T-cell (primary cell): Measurements from ENCODE around the gene HOXD12. TPM values are rescaled to one million over a fixed set of nuclear protein-coding genes. Genes with fewer than 3 reads are reported as not detected.

Source experiments
- ATAC-seq, 4 experiments: fragments of 200-7000 bp in 3 of 4; fragments of 150-1000 bp in 1 of 4; cut with Tn5 transposase; replicated peaks in 1 of 4; 1 replicate in 3 of 4; 2 replicates in 1 of 4; pipeline ENCODE4 v1.10.0; 2021; ENCODE audit warnings: moderate library complexity in 3 of 4, mild to moderate bottlenecking in 2 of 4, moderate number of reproducible peaks in 1 of 4
- CTCF ChIA-PET, 2 donors: fragments of 300-600 bp; sonication (Branson Sonifier 250); formaldehyde crosslinking; loops; one replicate each; lab custom pipeline; 2022; ENCODE audit warnings: antibody characterized with exemption in 2 of 2; lab: Charles Lee
- POLR2A ChIA-PET, 2 donors: fragments of 300-600 bp; sonication (Branson Sonifier 250); formaldehyde crosslinking; loops; one replicate each; lab custom pipeline; 2022; ENCODE audit warnings: antibody characterized with exemption in 2 of 2; lab: Charles Lee
- DNase-seq, 35 experiments: peaks; one replicate each; pipeline versions ENCODE4 v3.0.0 to v3.0.0-alpha.2; 2013 to 2023
- H3K27ac ChIP-seq: one replicate; pipeline ENCODE4 v1.5.1; 2013; ENCODE audit warnings: low read length
- H3K27me3 ChIP-seq, 2 experiments: replicated peaks in 1 of 2; 1 replicate in 1 of 2; 2 replicates in 1 of 2; pipeline versions ENCODE4 v1.6.1 to v1.7.0; 2013; ENCODE audit warnings: low read length in 1 of 2, mixed read lengths in 1 of 2; ENCODE audit not compliant: control insufficient read depth in 2 of 2, insufficient read depth in 2 of 2; ENCODE audit errors: extremely low read depth in 1 of 2
- H3K36me3 ChIP-seq, 2 donors: 1 replicate in 1 of 2; 2 replicates in 1 of 2; pipeline versions ENCODE4 v1.6.1 to v1.7.0; 2013; ENCODE audit warnings: low read length in 1 of 2; ENCODE audit not compliant: control insufficient read depth in 2 of 2, insufficient read depth in 1 of 2; ENCODE audit errors: extremely low read depth in 1 of 2
- H3K4me1 ChIP-seq, 2 experiments: 1 replicate in 1 of 2; 2 replicates in 1 of 2; pipeline versions ENCODE4 v1.6.1 to v1.7.0; 2013; ENCODE audit warnings: low read length in 2 of 2, mixed read lengths in 1 of 2; ENCODE audit not compliant: insufficient read depth in 2 of 2, control insufficient read depth in 1 of 2; ENCODE audit errors: extremely low read depth in 1 of 2
- H3K4me3 ChIP-seq, 2 donors: 1 replicate in 1 of 2; 2 replicates in 1 of 2; pipeline versions ENCODE4 v1.5.1 to v1.7.0; 2013; ENCODE audit warnings: mild to moderate bottlenecking in 2 of 2, low read length in 1 of 2, moderate library complexity in 1 of 2; ENCODE audit not compliant: control insufficient read depth in 1 of 2; ENCODE audit errors: extremely low read depth in 1 of 2
- H3K9me3 ChIP-seq: 2 replicates; pipeline ENCODE4 v1.7.0; 2013
- H3K27ac Mint-ChIP-seq, 2 donors: one replicate each; pipeline ENCODE4 v1.8.0; 2020 to 2021; ENCODE audit warnings: mild to moderate bottlenecking in 2 of 2, mixed read lengths in 2 of 2
- H3K27me3 Mint-ChIP-seq, 2 donors: one replicate each; pipeline ENCODE4 v1.8.0; 2021 to 2022; ENCODE audit warnings: mixed read lengths in 2 of 2
- H3K36me3 Mint-ChIP-seq: one replicate; pipeline ENCODE4 v1.8.0; 2021; ENCODE audit warnings: mixed read lengths
- H3K4me1 Mint-ChIP-seq, 3 donors: one replicate each; pipeline ENCODE4 v1.8.0; 2020 to 2022; ENCODE audit warnings: mixed read lengths in 3 of 3, mild to moderate bottlenecking in 1 of 3
- H3K4me3 Mint-ChIP-seq, 3 donors: one replicate each; pipeline ENCODE4 v1.8.0; 2020 to 2022; ENCODE audit warnings: mild to moderate bottlenecking in 3 of 3, mixed read lengths in 3 of 3, moderate library complexity in 3 of 3
- H3K9me3 Mint-ChIP-seq, 3 donors: one replicate each; pipeline ENCODE4 v1.8.0; 2020 to 2022; ENCODE audit warnings: mixed read lengths in 3 of 3
- WGBS: methylation state at CpG from one replicate; pipeline ENCODE4 v1.1.5; 2013; ENCODE audit warnings: missing lambda C conversion rate; ENCODE audit not compliant: insufficient coverage; 5-methylcytosine and 5-hydroxymethylcytosine counted together
- total RNA-seq, 35 experiments: library from RNA in 6 of 35; stranded (reverse) in 6 of 35; fragments of 120-200 nt in 1 of 35; gene quantifications; one replicate each; pipeline versions ENCODE4 v1.2.1 to v1.2.4 and lab custom pipeline; 2013 to 2026

The HOXD12 gene
- total RNA-seq, 5 donors from 2014 or later (not counting 1 experiment from before 2014, with no cell fraction given) = not detected

- ATAC-seq (peak; percentile 76 to 94 (median 79)), DNase-seq (peak; percentile 17 to 80 (median 57))
- peak overlapping the region in 2 of 3 donors; percentile 29 to 60 for H3K4me3 Mint-ChIP-seq
- peaks cover 0 to 9% (median 4%) of the 10 kb centered on the region in 3 donors for H3K9me3 Mint-ChIP-seq
- no peaks in the 10 kb centered on the region for H3K36me3 Mint-ChIP-seq
- WGBS = 8% methylated on average over 47 of the region's 48 CpGs
- ChIA-PET POLR2A (interaction anchor here in 1 of 2 donors (0.6 kb wide), 1 partner anchor 314 kb away, joined by 7 read pairs; no protein-coding TSS in a partner anchor), CTCF (interaction anchor here (0.5 to 3.7 kb wide), 41 partner anchors 8 to 1626 kb away, joined by 3 to 31 read pairs (median 5); no protein-coding TSS in a partner anchor)
- H3K27me3 Mint-ChIP-seq = peaks cover 78 to 92% of the 10 kb centered on the region in 2 donors
- peak overlapping the region; percentile 14 to 42 for H3K4me3 ChIP-seq
- no peak overlapping the region for H3K27ac ChIP-seq
- H3K4me1 Mint-ChIP-seq = peaks cover 25 to 35% (median 33%) of the 10 kb centered on the region in 3 donors
- peaks cover 38 to 80% of the 10 kb centered on the region in 2 experiments for H3K27me3 ChIP-seq
- no peak overlapping the region for H3K27ac Mint-ChIP-seq
- peaks cover 5 to 36% of the 10 kb centered on the region in 2 experiments for H3K4me1 ChIP-seq
- H3K36me3 ChIP-seq = no peaks in the 10 kb centered on the region
- peaks cover 6% of the 10 kb centered on the region for H3K9me3 ChIP-seq
Measured at GRCh38 chr2:176140513-176141317, 41.1 kb downstream of the HOXD12 start.

- ChIA-PET POLR2A (no interaction called here), CTCF (no interaction called here)
- Histone ChIP-seq H3K9me3 (peaks cover 6% of the 10 kb centered on the region), H3K36me3 (no peaks in the 10 kb centered on the region), H3K4me3 (no peak overlapping the region), H3K27ac (no peak overlapping the region), H3K4me1 (peaks cover 0 to 22% of the 10 kb centered on the region in 2 experiments), H3K27me3 (peaks cover 38 to 74% of the 10 kb centered on the region in 2 experiments)
- Mint-ChIP-seq H3K4me3 (no peak overlapping the region), H3K27me3 (peaks cover 84 to 96% of the 10 kb centered on the region in 2 donors), H3K27ac (no peak overlapping the region), H3K4me1 (peaks cover 20 to 27% (median 24%) of the 10 kb centered on the region in 3 donors), H3K9me3 (peaks cover 0 to 9% (median 4%) of the 10 kb centered on the region in 3 donors), H3K36me3 (no peaks in the 10 kb centered on the region)
- no CpG with 5 or more reads among the region's 2 CpGs for WGBS
- no peak for DNase-seq
- no peak for ATAC-seq
Measured at GRCh38 chr2:176142281-176142680, 42.7 kb downstream of the HOXD12 start.

- Histone ChIP-seq H3K9me3 (no peaks in the 10 kb centered on the region), H3K27me3 (peaks cover 23 to 78% of the 10 kb centered on the region in 2 experiments), H3K4me1 (peaks cover 0 to 11% of the 10 kb centered on the region in 2 experiments), H3K27ac (no peak overlapping the region), H3K36me3 (no peaks in the 10 kb centered on the region), H3K4me3 (no peak overlapping the region)
- no peak overlapping the region for H3K4me3 Mint-ChIP-seq
- no peak overlapping the region for H3K27ac Mint-ChIP-seq
- ATAC-seq (no peak), DNase-seq (no peak)
- 55% methylated on average over 1 of the region's 4 CpGs for WGBS
- no peaks in the 10 kb centered on the region for H3K36me3 Mint-ChIP-seq
- H3K4me1 Mint-ChIP-seq = peaks cover 10 to 18% (median 11%) of the 10 kb centered on the region in 3 donors
- no peaks in the 10 kb centered on the region for H3K9me3 Mint-ChIP-seq
- H3K27me3 Mint-ChIP-seq = peaks cover 86 to 95% of the 10 kb centered on the region in 2 donors
- ChIA-PET POLR2A (no interaction called here), CTCF (interaction anchor here (0.6 to 2.1 kb wide), 3 partner anchors 14 to 506 kb away, joined by 4 to 6 read pairs (median 6); no protein-coding TSS in a partner anchor)
Measured at GRCh38 chr2:176145085-176145969, 45.7 kb downstream of the HOXD12 start.

- peaks cover 19 to 78% of the 10 kb centered on the region in 2 experiments for H3K27me3 ChIP-seq
- ATAC-seq = no peak
- Mint-ChIP-seq H3K27ac (no peak overlapping the region), H3K4me1 (peaks cover 6 to 15% (median 12%) of the 10 kb centered on the region in 3 donors), H3K4me3 (no peak overlapping the region), H3K27me3 (peaks cover 89 to 98% of the 10 kb centered on the region in 2 donors), H3K36me3 (no peaks in the 10 kb centered on the region), H3K9me3 (no peaks in the 10 kb centered on the region)
- CTCF ChIA-PET = no interaction called here
- H3K4me3 ChIP-seq = no peak overlapping the region
- H3K27ac ChIP-seq = no peak overlapping the region
- POLR2A ChIA-PET = no interaction called here
- peaks cover 0 to 4% of the 10 kb centered on the region in 2 experiments for H3K4me1 ChIP-seq
- no peak for DNase-seq
- H3K9me3 ChIP-seq = no peaks in the 10 kb centered on the region
- 0% methylated on average over 2 of the region's 6 CpGs for WGBS
- H3K36me3 ChIP-seq = no peaks in the 10 kb centered on the region
Measured at GRCh38 chr2:176146101-176146500, 46.5 kb downstream of the HOXD12 start.

GRCh38 chr2:176146645-176147044 is 47.0 kb downstream of the HOXD12 start:
- no peak for DNase-seq
- H3K36me3 ChIP-seq = no peaks in the 10 kb centered on the region
- ChIA-PET POLR2A (no interaction called here), CTCF (interaction anchor here in 1 of 2 donors (0.6 kb wide), 1 partner anchor 9 kb away, joined by 3 read pairs; no protein-coding TSS in a partner anchor)
- H3K4me3 ChIP-seq = no peak overlapping the region
- Mint-ChIP-seq H3K4me1 (peaks cover 4 to 12% (median 7%) of the 10 kb centered on the region in 3 donors), H3K27ac (peak overlapping the region in 1 of 2 donors; percentile 36), H3K27me3 (peaks cover 88 to 98% of the 10 kb centered on the region in 2 donors), H3K4me3 (no peak overlapping the region), H3K36me3 (no peaks in the 10 kb centered on the region), H3K9me3 (no peaks in the 10 kb centered on the region)
- ATAC-seq = no peak
- H3K4me1 ChIP-seq = peaks cover 0 to 3% of the 10 kb centered on the region in 2 experiments
- H3K9me3 ChIP-seq = no peaks in the 10 kb centered on the region
- H3K27me3 ChIP-seq = peaks cover 21 to 81% of the 10 kb centered on the region in 2 experiments
- H3K27ac ChIP-seq = no peak overlapping the region
